ENCODE measurements around the gene TMED10. TPM values are rescaled to one million over a fixed set of nuclear protein-coding genes. Genes with fewer than 3 reads are reported as not detected.
A peak's percentile ranks its signal among the peaks of the same experiment; 100 is the strongest.

Gene TMED10
- total RNA-seq, result 119 and 122 TPM in 2 replicates

DNA sequence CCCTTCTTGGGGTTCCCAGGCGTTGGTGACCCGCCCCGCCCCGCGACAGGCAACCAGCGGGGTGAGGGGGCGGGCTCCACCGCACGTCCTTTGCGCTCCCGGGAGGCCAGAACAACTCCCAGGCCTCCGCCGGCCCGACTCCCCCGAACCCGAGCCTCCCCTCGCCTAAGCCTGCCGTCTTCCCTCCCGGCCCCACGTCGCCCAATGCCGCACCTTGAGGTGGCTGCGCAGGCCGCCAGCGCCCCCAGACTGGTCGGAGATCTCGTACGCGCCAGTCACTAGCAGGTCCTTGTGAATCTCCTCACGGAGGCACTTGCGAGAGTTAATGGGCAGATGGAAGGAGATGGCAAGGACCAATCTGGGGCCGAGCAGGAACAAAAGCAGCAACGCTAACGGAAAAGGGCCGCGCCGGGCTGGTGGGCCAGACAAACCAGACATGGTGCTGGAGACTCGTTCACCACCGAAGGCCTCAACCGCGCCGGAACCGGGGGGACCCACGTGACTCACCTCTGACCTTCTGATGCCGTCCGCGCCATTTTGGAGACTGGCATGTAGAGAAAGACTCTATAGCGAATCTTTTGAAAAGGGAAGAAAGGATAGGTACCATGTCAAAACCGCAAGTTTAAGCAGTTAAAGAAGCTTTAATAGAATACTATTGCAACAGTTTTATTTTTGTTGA lies at the start of gene TMED10:
TMED10 (minus strand) TSS at position 471 of the 679 bp plus-strand sequence; CDS start at position 438, 33 bp downstream.
- peak; percentile 75 for DNase-seq (ENCODE audit: low read depth)
- TF ChIP-seq, protein P1, sequence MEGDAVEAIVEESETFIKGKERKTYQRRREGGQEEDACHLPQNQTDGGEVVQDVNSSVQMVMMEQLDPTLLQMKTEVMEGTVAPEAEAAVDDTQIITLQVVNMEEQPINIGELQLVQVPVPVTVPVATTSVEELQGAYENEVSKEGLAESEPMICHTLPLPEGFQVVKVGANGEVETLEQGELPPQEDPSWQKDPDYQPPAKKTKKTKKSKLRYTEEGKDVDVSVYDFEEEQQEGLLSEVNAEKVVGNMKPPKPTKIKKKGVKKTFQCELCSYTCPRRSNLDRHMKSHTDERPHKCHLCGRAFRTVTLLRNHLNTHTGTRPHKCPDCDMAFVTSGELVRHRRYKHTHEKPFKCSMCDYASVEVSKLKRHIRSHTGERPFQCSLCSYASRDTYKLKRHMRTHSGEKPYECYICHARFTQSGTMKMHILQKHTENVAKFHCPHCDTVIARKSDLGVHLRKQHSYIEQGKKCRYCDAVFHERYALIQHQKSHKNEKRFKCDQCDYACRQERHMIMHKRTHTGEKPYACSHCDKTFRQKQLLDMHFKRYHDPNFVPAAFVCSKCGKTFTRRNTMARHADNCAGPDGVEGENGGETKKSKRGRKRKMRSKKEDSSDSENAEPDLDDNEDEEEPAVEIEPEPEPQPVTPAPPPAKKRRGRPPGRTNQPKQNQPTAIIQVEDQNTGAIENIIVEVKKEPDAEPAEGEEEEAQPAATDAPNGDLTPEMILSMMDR (conservative IDR thresholded peaks at IDR 0.05; ENCODE audit: low read depth, low read length), result no peak

DNA sequence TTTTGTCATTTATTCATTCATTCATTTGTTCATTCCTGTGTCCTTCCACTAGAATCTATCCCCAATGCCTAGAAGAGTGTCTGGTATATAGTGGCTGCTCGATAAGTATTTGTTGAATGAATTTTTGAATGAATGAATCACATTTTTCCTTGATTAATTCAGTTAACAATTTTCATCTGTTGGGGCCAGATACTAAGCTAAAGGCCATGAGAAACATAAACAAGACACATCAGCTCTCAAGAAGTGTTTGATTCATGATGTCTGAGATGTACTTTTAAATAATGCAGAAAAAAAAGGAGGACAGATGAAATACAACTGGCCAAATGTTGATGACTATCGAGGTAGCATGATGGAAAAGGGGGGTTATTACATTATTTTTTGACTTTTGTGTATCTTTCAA lies 48.1 kb upstream of the TMED10 start:
- no peak overlapping the region for H3K4me3 ChIP-seq (ENCODE audit: low read depth, low read length)
- no peak for DNase-seq (ENCODE audit: low read depth)
- TF ChIP-seq, protein P1 (conservative IDR thresholded peaks at IDR 0.05; ENCODE audit: low read depth, low read length), result no peak

More for the DNA sequence above, at the start of gene TMED10:
- H3K4me3 ChIP-seq (ENCODE audit: low read depth, low read length), result peak within 1 kb of the TSS; percentile 89

DNA sequence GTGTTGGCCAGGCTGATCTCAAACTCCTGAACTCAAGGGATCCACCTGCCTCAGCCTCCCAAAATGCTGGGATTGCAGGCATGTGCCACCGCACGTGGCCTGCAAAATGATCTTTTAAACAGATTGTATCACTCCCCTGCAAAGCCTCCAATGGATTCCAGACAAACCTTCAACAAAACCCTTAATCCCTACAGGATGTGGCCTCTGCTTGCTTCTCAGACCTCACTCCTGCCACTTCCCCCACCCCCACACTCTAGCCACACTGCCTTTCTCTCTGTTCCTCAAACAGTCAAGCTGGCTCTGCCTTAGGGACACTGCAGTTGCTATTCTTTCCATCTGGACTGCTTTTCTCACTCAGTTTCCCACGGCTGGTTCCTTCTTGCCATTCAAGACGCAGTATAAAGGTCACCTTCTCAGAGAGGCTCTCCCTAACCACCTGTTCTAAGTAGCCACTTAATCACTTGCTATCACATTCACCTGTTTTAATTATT lies 47.3 kb upstream of the TMED10 start:
- no peak overlapping the region for H3K4me3 ChIP-seq (ENCODE audit: low read depth, low read length)
- TF ChIP-seq, protein P1 (conservative IDR thresholded peaks at IDR 0.05; ENCODE audit: low read depth, low read length), result no peak
- no peak for DNase-seq (ENCODE audit: low read depth)

DNA sequence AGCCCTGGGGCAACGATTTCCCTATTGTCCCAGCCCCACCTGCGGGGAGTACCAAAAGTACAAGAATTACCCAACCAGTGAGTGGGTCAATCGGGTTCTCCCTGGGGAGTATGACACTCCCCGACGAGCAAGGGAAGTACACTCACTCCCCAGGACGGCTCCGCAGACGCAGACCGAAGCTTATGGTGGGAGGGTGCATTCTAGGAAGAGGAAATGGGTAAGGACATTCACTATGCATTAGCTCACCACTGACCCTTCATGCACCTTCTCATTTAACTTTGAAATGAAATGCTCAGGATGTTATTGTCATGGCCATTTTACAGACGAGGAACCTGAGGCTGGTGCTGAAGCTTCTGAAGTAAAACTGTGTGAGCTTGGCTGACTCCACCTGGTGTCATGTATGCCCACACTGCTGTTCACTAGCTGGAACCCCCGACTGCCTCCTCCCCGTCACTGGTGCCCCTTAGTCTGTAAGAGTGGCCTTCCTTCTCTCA lies 45.8 kb upstream of the TMED10 start:
- peak; percentile 19 for DNase-seq (ENCODE audit: low read depth)
- H3K4me3 ChIP-seq (ENCODE audit: low read depth, low read length), result no peak overlapping the region
- TF ChIP-seq, protein P1 (conservative IDR thresholded peaks at IDR 0.05; ENCODE audit: low read depth, low read length), result no peak

DNA sequence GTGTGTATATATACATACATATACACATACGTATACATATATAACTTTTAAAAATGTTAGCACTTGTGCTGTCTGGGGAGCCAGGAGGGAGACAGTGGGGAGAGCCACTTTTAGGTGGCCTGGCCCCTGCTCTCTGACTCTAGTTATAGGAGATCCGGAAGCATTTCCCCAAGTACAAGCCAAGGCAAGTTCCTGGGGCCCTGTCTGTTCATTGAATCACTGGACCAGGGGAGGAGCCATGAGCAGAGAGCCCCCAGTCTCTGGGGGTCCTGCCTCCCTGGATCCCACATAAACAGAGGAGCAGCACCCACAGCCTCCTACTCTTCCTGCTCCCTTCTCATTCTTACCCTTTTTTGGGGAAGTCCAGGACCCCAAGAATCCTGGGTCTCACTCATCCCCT lies 45.4 kb upstream of the TMED10 start:
- TF ChIP-seq, protein P1 (conservative IDR thresholded peaks at IDR 0.05; ENCODE audit: low read depth, low read length), result no peak
- no peak overlapping the region for H3K4me3 ChIP-seq (ENCODE audit: low read depth, low read length)
- no peak for DNase-seq (ENCODE audit: low read depth)

DNA sequence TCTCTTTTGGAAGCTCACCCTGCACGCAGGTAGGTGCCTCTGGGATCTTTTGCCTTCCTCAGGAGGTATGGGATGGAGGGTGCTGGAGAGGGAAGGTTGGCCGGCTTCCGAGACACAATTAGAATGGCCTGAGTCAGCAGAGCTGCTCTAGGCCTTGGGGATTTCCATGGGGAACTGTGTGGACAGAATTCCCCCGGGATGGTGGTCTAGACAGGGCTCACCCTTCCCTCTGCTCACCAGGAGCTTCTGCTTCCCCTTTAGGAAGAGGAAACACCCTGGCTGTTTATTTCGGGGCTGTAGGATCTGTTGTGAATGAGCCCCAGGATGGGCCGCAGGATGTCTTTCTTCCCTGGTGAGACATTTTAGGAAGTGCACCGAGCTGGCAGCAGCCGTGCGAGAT lies 43.7 kb upstream of the TMED10 start:
- TF ChIP-seq, protein P1 (conservative IDR thresholded peaks at IDR 0.05; ENCODE audit: low read depth, low read length), result no peak

More for the DNA sequence above, 43.7 kb upstream of the TMED10 start:
- DNase-seq (ENCODE audit: low read depth), result no peak
- no peak overlapping the region for H3K4me3 ChIP-seq (ENCODE audit: low read depth, low read length)

Measured in epithelial cell of proximal tubule (primary cell).